Germinal center (tissue), 1 donor: Measurements from ENCODE around the gene DHX57.
A peak's percentile ranks its signal among the peaks of the same experiment; 100 is the strongest.

Experiments used
- DNase-seq: peaks from one replicate; pipeline ENCODE4 v3.0.0; 2012; ENCODE audit warnings: mixed read lengths, low spot score

DHX57 gene

DNA sequence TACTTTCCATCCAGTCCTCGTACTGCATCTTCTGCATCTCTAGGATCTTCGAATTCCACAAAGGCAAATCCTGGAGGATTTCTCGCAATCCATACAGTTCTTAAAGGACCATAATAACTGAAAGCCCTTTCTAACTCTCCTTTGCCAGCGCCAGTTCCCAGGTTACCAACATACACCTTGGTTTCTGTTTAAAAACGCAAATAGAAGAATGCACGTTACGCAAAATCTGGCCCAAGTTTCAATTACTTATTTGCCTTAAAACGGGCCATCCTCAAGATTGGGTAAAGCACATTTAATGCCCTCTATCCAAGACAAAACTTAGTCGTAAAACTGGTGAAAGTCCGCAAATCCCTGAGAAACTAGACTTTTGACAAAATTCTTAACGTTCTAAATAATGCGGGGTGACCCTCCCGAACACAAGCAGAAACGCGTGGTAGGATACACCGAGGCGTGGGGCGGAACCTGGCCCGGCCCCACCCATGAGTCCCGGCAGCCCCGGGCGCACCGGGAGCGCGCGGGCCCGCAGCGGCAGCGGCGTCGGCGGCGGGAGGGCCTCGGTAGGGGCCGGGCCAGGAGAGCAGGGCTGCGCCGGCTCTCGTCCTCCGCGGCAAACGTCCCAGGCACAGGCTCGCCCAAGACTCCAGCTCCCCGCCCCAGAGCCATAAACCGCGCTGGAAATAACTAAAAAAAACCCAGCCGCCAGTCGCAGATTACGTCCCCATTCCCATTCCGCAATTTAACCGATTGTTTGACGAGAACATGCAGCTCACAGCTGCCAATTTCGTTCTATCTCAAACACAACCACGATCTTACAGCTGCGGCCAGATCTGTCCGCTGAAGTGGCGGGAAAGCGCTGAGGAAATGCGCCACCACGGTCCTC, 125.5 kb downstream of the DHX57 start:
- DNase-seq = peak; percentile 71

GRCh38 chr2:38748943-38749804, 126.6 kb downstream of the DHX57 start:
- no peak for DNase-seq

DNA sequence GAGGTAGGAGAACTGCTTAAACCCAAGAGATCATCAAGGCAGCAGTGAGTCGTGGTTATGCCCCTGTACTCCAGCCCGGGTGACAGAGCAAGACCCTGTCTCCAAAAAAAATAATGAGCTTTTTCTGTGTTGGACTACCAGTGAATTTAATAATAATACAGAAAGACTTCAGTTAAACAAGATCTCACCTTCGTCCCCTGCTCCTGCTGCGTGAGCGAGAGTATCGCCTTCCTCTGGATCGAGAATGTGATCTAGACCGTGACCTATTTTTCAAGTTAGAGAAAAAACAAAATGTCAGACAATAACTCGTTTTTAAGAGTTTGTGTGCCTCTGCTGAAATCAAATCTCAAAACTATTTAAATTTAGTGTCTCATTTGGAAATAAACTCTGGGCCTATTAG, 127.3 kb downstream of the DHX57 start:
- DNase-seq = no peak

DNA sequence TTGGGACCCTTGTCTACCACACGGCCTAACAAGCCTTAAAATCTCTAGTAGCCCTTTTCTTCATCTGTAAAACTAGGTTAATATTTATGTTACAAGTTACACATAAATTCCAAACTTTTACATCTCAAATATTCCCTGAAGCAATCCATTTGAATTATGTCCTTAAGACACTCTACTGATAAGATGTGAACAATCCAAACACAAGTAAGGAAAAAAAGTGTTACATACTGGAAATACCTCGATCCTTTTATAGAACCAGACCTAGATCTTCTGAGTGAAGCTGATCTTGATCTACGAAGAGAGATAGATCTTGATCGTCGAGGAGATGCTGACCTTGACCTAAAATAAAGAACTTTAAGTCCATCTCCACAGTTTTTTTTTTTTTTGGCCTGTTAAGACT, 127.9 kb downstream of the DHX57 start:
- DNase-seq = no peak
